T-helper 22 cell (primary cell): Measurements from ENCODE around the gene MYO1B.

Experiments
- DNase-seq: peaks from one replicate; pipeline ENCODE4 v3.0.0-alpha.2; 2020; ENCODE audit warnings: low read depth

The MYO1B gene

DNA sequence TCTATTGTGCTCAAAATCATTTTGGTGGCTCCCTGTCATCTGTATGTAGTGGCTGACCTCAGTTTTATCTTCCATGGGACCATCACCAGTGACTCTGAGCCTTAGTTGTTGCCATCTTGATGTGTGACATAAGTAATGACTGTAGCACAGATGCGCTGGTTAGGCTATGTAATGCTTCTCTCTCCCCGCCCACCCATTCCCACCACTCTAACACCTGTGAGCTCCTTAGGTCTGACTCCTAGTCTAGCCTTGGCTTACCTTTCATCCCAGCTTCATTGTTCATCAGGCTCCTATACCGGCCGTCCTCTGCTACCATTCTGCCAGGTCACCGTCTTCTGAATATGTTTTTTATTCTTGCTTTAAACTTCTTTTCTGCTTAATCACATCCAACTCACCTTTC lies 17.2 kb downstream of the MYO1B start:
- no peak for DNase-seq

- no peak for DNase-seq
Measured at GRCh38 chr2:191263050-191263449, 17.8 kb downstream of the MYO1B start.

- no peak for DNase-seq
Measured at GRCh38 chr2:191264647-191265081, 19.5 kb downstream of the MYO1B start.

DNA sequence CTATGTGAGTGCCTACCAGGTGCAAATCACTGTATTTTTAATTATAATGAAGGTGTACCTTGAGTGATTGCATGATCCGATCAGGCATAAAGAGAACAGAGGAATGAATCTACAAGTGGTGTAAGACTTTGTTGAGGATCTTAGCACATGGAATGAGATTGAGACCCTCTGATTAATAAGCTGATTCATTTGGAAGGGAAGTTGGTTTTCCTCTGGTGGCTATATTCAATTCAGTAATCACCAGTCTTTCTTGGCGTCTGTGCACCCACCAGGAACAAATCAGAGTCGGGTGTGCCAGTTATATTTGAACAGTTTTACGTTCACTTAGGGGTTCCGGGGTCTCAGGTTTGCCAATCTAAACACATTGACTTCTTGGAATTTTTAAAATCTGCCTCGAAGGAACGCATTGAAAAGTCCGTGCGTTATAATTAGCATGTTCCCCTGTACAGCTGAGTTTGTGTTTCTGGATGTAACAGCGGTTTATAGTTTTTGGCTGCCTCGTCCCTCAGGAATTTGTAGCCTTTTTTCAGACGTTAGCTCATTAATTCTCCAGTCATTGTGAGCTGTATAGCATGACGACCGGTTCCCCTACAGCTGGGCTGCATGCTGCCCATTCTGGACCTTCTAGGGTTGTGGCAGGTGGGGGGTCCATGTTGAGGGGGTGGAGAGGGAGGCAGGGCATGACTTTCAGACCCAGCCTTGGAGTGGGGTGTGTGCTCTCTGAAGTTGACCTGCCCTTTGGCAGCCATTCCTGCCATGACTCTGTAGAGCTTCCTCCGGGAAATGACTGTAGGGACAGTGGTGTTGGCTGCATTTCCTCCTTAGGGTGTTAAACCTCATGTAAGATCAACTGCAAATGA lies 20.3 kb downstream of the MYO1B start:
- DNase-seq = no peak

DNA sequence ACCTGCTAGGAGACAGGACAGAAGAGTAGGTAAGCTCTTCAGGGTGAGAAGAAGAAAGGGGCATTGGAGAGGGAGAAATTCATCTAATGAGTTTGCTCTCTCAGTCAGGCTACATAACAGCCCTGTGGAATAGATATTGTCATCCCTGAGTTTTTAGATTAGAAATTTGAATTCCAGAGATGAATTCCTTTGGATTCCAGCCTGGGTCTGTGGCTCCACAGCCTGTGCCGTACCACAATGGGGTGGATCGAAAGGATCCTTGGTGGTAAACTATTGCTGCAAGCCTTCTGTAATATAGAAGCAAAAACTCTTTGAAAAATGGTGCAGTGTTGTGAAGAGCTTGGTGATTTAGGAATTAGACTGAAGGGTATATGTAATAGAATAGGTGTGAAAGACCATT lies 21.0 kb downstream of the MYO1B start:
- DNase-seq = no peak

- no peak for DNase-seq
Measured at GRCh38 chr2:191268596-191268995, 23.4 kb downstream of the MYO1B start.

DNA sequence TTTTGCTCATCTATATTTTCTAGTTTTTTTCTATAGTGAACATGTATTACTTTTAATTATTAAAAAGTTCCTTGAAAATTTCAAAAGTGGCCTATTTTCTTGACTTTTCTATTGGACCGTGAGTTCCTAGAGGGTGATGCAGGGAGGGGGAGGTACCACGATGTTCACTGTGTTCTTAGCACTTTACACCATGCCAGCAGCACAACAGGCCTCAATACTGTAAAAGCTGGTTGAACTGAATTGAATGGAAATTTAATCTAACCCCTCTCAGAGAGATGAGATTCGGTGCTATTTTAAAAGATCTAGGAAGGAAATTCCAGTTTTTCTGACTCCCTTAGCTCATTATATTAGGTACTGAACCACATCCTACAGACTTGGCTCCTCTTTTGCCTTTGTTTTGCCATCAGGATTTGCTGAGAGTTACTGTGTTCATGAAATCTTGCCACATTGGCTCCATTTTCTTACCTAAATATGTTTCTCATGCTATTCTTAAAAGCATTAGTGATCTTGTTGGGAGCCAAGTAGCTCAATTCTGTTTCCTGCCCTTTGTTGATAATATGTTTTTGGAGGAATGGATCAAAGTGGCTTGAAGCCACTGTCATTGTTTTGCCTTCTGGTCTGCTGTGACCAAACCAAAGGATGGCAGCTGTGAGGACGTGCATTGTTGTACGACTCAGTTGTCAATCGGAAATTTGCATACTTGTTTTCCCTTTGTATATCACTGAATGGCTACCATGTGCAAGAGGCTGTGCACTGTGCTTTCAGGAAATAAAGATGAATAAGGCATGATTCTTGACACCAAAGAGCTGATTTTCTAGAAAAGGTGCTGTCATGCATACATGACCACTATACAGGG lies 25.3 kb downstream of the MYO1B start:
- DNase-seq = no peak

- no peak for DNase-seq
Measured at GRCh38 chr2:191272064-191272463, 26.9 kb downstream of the MYO1B start.

DNA sequence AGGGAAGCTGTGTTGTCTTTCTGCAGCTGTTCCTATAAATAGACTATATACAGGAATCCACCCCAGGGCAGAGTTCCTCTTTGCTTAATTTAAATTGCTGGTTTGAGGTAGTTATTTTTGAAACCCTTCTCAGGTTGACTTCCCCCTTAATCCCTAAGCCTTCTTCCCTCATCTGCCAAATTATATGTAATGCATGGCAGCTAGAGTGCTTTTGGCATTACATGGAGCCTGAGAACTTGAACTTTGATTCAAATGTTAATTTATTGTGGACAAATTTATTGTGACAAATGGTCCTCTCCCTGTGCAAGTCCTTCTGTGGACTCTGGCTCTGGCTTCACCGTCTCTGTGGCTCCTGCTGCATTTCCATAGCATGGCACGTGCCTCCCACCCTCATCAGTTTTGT lies 29.2 kb downstream of the MYO1B start:
- no peak for DNase-seq

DNA sequence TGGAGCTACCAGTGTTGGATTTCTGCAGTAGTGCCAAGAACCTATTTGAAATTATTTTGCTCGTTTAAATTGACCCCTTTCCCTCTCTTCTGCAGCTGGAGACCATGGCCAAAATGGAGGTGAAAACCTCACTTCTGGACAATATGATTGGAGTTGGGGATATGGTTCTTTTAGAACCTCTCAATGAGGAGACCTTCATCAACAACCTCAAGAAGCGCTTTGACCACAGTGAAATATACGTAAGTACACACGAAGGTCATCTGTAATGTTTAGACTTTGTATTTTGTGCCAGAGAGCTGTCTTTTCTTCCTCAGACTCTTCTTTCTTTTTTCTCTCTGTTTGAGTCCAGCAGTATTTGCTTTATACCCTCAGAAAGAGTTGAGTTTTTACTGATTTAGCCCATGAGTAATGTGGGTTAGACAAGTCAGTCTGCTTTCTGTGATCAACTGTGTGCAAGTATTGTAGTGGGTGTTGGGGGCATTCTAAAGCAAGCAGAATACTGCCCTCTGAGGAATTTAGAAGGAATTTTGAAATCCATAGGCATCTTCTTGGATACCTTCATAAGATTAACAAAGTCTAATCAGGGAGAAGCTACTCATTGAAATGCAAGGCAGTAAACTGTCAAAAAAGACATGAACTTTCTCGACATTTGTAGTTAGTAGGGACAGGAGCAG lies 31.7 kb downstream of the MYO1B start:
- no peak for DNase-seq

GRCh38 chr2:191280290-191280689 lies 35.1 kb downstream of the MYO1B start:
- DNase-seq = no peak

DNA sequence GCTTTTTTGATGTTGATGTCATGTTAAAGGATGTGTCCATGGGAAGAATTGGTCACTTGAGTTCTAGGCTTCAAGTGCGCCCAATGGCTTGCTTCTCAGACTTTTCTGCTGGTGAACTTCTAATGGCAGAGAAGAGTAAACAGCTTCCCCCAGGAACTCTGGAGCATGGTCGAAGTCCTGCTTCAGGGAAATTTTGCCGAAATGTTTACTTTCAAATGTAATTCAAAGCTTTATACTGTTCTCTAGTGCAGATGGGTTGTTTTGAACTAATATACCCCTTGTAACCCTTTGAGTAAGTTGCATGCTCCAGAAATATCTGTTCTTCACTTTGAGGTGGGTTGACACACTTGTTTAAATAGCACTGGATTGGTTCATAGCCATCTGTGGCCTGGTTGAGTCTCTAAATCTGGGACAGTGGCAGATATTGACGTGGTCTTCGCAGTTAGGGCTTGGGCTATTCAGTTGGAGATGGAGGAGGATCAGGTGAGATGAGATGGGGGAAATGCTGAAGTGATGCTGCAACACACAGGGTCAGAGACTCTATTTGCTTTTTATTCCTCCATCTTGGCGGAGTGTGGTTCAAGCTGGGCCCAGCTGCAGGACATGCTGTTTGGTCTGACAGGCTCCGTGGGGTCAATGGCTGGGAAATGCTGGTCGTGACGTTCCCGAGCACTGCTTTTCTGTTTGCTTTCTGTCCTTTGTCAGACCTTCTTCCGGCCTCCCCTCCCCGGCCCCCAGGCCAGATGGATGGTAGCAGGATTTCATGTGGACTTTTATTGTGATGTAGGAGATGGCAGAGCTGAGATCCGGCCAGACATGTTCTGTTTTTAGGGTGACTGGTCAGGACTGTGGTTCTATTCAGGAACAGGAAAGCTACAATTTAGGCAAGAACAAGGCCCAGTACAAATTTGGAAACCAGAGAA lies 35.9 kb downstream of the MYO1B start:
- DNase-seq = no peak

- DNase-seq = no peak
Measured at GRCh38 chr2:191285252-191285651, 40.0 kb downstream of the MYO1B start.

DNA sequence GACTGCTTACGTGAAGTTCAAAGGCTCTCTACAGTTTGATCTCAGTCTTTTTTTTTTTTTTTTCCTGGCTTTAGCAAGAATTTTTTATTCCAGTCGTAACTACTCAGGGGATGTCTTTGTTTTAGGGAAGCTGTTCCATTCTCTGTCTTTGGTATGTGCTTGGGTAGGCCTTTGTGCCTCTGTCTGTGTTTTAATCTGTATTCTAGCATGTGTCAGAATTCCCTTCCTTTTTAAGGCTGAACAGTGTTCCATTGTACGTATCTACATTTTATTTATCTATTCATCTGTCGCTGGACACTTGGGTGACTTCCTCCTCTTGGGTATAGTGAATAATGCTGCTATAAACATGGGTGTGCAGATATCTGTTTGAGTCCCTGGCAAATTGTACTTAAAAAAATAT lies 42.6 kb downstream of the MYO1B start:
- DNase-seq = no peak

DNA sequence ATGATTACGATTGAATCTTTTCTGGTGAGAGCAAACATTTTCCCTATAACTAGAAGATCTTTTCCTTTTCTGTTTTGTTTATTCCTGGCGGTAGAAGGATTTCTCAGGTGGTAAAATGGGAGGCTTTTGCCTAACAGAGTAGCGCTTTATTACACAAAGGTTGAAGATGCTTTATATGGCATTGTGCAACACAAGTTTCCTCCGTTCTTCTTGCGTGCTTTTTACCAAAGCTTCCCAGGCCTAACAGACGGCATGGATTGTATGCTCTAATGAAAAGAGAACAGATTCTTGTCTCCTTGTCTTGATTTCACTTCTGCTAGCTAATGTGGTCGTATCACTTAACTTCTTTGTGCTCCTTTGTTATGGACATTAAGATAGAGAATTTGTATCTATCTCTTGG lies 43.8 kb downstream of the MYO1B start:
- no peak for DNase-seq

- DNase-seq = no peak
Measured at GRCh38 chr2:191291471-191291870, 46.3 kb downstream of the MYO1B start.

DNA sequence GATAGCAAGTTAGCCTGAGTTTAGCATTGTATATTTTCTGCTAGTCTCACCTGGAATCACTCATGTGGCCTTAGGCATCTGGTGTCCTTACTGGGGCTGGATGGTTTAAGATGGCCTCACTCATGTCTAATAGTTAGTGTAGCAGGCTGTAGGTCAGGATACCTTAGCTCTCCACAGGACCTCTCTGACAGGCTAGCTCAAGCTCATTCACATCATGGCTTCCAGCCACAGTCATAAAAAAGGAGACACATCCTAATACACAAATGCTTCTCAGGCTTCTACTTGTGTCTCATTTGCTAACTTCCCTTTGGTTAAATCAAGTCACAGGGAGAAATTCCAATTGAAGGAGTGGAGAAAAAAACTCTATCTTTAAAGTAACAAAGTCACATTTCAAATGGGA lies 47.7 kb downstream of the MYO1B start:
- no peak for DNase-seq

DNA sequence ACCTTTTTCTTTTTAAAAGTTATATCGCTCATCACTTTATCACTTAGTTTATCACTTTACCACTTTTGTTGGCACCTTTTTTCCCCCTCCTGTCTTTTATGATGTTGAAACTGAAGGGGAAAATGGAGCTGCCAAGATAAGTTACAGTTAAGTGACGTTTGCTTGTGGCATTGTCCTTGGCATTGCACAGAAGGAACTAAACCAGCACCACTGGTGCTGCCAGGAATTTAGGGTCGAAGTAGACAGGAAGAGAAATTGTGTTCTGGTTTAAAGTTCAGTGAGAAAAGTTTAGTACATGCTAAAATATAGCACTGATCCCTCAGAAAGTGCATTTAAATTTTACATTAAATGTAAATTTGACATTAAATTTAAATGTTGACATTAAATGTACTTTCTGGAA lies 49.9 kb downstream of the MYO1B start:
- DNase-seq = no peak

- DNase-seq = no peak
Measured at GRCh38 chr2:191296083-191297006, 51.1 kb downstream of the MYO1B start.

GRCh38 chr2:191297033-191297432 lies 51.8 kb downstream of the MYO1B start:
- no peak for DNase-seq
